A673 (cell line): ENCODE measurements around the gene ZNF738. TPM values are rescaled to one million over a fixed set of nuclear protein-coding genes. Genes with fewer than 3 reads are reported as not detected.

Experiments
- BruUV-seq: library from RNA; stranded (reverse); fragments of 400-500 nt; replicated peaks from 2 replicates; lab custom pipeline; 2021; lab: Mats Ljungman, UMichigan
- CTCF ChIA-PET: fragments of 300-600 bp; sonication (Branson Sonifier 250); formaldehyde crosslinking; loops from one replicate; lab custom pipeline; 2022; ENCODE audit warnings: antibody characterized with exemption; lab: Charles Lee
- POLR2A ChIA-PET: fragments of 300-600 bp; sonication (Branson Sonifier 250); formaldehyde crosslinking; loops from one replicate; lab custom pipeline; 2022; ENCODE audit warnings: antibody characterized with exemption; ENCODE audit not compliant: low non-redundant PET; lab: Charles Lee
- DNase-seq: peaks from one replicate; pipeline ENCODE4 v3.0.0-alpha.2; 2015; ENCODE audit warnings: low spot score
- H3K27ac ChIP-seq: fragments of 200-600 bp; sonication (generic); 2 replicates; pipeline ENCODE4 v1.5.1; 2016; ENCODE audit warnings: mixed run types, low read depth, mild to moderate bottlenecking, mixed read lengths, antibody characterized with exemption, low read length; ENCODE audit not compliant: poor library complexity, severe bottlenecking
- H3K27me3 ChIP-seq: fragments of 200-600 bp; sonication (generic); replicated peaks from 2 replicates; pipeline ENCODE4 v1.6.1; 2017; ENCODE audit warnings: mixed run types, low read depth, mild to moderate bottlenecking, mixed read lengths, antibody characterized with exemption, low read length; ENCODE audit not compliant: insufficient read depth, poor library complexity
- H3K36me3 ChIP-seq: fragments of 200-600 bp; sonication (generic); 2 replicates; pipeline ENCODE4 v1.6.1; 2016; ENCODE audit warnings: mixed run types, mild to moderate bottlenecking, mixed read lengths, antibody characterized with exemption, low read length; ENCODE audit not compliant: insufficient read depth, poor library complexity, severe bottlenecking
- H3K4me1 ChIP-seq: fragments of 200-600 bp; sonication (generic); 2 replicates; pipeline ENCODE4 v1.6.1; 2017; ENCODE audit warnings: mixed run types, mild to moderate bottlenecking, mixed read lengths, antibody characterized with exemption, low read length; ENCODE audit not compliant: insufficient read depth, poor library complexity, severe bottlenecking
- H3K4me3 ChIP-seq: fragments of 200-600 bp; sonication (generic); 2 replicates; pipeline ENCODE4 v1.5.1; 2016; ENCODE audit warnings: low read depth, mixed run types, mild to moderate bottlenecking, mixed read lengths, low read length; ENCODE audit not compliant: poor library complexity, severe bottlenecking
- H3K9me3 ChIP-seq: fragments of 200-600 bp; sonication (generic); 2 replicates; pipeline ENCODE4 v1.6.1; 2016; ENCODE audit warnings: mixed run types, low read depth, mild to moderate bottlenecking, mixed read lengths, antibody characterized with exemption, low read length; ENCODE audit not compliant: poor library complexity, severe bottlenecking
- CTCF ChIP-seq: fragments of 300-800, 200-600 bp; sonication (generic); conservative IDR thresholded peaks from 2 replicates; pipeline ENCODE4 v1.5.1; 2017; ENCODE audit warnings: low read depth, mild to moderate bottlenecking, antibody characterized with exemption, low read length, moderate library complexity, mixed read lengths
- EZH2 ChIP-seq: fragments of 200-600 bp; sonication (generic); IDR thresholded peaks from 2 replicates; pipeline ENCODE4 v1.6.1; 2017; ENCODE audit warnings: borderline replicate concordance, low read depth, mild to moderate bottlenecking, mixed read lengths, antibody characterized with exemption, low read length; ENCODE audit not compliant: poor library complexity, severe bottlenecking
- intact Hi-C: fragments of 100-400 bp; cut with micrococcal nuclease; formaldehyde crosslinking; loops from one replicate; pipeline ENCODE4 v1.10.0; 2022; ENCODE audit not compliant: unreplicated experiment
- total RNA-seq: library from RNA; stranded (reverse); gene quantifications from 2 replicates; pipeline ENCODE4 v1.2.3, GENCODE V29; 2021

Gene ZNF738
- total RNA-seq, 1 experiment from 2014 or later, result 27.2 TPM

DNA sequence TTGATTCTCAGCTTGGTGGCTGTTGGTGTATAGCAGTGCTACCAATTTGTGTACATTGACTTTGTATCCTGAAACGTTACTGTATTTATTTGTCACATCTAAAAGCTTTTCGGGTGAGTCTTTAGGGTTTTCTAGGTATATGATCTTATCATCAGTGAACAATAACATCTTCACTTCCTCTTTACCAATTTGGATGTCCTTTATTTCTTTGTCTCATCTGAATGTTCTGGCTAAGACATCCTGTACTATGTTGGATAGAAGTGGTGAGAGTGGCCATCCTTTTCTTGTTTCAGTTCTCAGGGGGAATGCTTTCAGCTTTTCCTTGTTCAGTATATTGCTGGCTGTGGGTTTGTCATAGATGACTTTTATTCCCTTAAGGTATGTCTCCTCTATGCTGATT is 6.0 kb upstream of the ZNF738 start:
- ChIA-PET CTCF (no interaction called here), POLR2A (no interaction called here)
- H3K4me1 ChIP-seq, result no peaks in the 10 kb centered on the region
- no peak overlapping the region for H3K4me3 ChIP-seq
- no peak for DNase-seq
- no peak overlapping the region for H3K27ac ChIP-seq
- H3K27me3 ChIP-seq, result no peaks in the 10 kb centered on the region
- peaks cover 11% of the 10 kb centered on the region for H3K9me3 ChIP-seq
- no peaks in the 10 kb centered on the region for H3K36me3 ChIP-seq
- TF ChIP-seq EZH2 (no peak), CTCF (no peak)
- BruUV-seq, result no TSS peak
- intact Hi-C loops, result no loop called here

DNA sequence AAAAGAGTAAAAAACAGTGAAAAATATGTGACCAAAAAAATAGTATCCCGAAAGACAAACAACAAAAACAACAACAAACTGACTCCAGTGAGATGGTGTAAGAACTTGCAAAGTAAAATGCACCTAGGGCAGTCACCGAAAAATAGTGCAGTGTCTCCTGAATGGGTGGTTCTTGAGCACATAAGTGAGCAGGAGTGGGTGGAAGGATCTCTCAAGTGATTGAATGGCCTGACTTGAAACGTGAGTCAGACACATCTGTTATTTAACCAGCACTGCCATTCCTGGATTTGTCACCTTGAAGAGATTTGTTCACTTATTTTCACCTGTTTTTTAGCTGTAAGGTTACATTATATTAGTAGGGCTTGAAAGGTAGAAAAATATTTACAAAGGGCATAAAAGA is 3.5 kb downstream of the ZNF738 start:
- H3K27me3 ChIP-seq, result no peaks in the 10 kb centered on the region
- no peak overlapping the region for H3K4me3 ChIP-seq
- POLR2A ChIA-PET, result no interaction called here
- DNase-seq, result no peak
- H3K9me3 ChIP-seq, result peaks cover 34% of the 10 kb centered on the region
- H3K27ac ChIP-seq, result no peak overlapping the region
- intact Hi-C loops, result no loop called here
- CTCF ChIA-PET, result no interaction called here
- no peak for TF ChIP-seq EZH2
- TF ChIP-seq CTCF, result no peak
- peaks cover 64% of the 10 kb centered on the region for H3K36me3 ChIP-seq
- no peaks in the 10 kb centered on the region for H3K4me1 ChIP-seq
- BruUV-seq, result no TSS peak

GRCh38 chr19:21383980-21384582 is 25.3 kb downstream of the ZNF738 start:
- no peaks in the 10 kb centered on the region for H3K4me1 ChIP-seq
- TF ChIP-seq EZH2 (no peak), CTCF (no peak)
- POLR2A ChIA-PET, result no interaction called here

More at GRCh38 chr19:21383980-21384582, 25.3 kb downstream of the ZNF738 start:
- Histone ChIP-seq H3K36me3 (peaks cover 13% of the 10 kb centered on the region), H3K4me3 (no peak overlapping the region), H3K9me3 (peaks cover 76% of the 10 kb centered on the region), H3K27ac (no peak overlapping the region), H3K27me3 (no peaks in the 10 kb centered on the region)
- intact Hi-C loops, result no loop called here
- DNase-seq, result no peak
- BruUV-seq, result no TSS peak
- CTCF ChIA-PET, result no interaction called here
